HG03139 (cell line): ENCODE results near the gene ZNF69.

Experiments
- ATAC-seq: cut with Tn5 transposase; IDR thresholded peaks from one replicate; pipeline ENCODE4 v1.9.1; 2021; ENCODE audit not compliant: unreplicated experiment

ZNF69 gene

DNA sequence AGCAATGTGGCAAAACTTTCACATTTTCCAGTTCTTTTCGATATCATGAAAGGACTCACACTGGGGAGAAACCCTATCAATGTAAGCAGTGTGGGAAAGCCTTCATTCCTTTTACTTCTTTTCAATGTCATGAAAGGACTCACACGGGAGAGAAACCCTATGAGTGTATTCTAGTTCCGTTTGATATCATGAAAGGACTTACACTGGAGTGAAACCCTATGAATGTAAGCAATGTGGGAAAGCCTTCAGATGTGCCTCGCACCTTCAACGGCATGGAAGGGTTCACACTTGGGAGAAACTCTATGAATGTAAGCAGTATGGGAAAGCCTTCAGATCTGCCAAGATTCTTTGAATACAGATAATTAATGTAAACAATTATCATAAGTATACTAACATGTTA, 62.7 kb downstream of the ZNF69 start:
- ATAC-seq, result no peak
